ENCODE results near the gene ARRDC3. TPM values are rescaled to one million over a fixed set of nuclear protein-coding genes. Genes with fewer than 3 reads are reported as not detected.

ARRDC3 gene, protein sequence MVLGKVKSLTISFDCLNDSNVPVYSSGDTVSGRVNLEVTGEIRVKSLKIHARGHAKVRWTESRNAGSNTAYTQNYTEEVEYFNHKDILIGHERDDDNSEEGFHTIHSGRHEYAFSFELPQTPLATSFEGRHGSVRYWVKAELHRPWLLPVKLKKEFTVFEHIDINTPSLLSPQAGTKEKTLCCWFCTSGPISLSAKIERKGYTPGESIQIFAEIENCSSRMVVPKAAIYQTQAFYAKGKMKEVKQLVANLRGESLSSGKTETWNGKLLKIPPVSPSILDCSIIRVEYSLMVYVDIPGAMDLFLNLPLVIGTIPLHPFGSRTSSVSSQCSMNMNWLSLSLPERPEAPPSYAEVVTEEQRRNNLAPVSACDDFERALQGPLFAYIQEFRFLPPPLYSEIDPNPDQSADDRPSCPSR
- 26.3 TPM for total RNA-seq

DNA sequence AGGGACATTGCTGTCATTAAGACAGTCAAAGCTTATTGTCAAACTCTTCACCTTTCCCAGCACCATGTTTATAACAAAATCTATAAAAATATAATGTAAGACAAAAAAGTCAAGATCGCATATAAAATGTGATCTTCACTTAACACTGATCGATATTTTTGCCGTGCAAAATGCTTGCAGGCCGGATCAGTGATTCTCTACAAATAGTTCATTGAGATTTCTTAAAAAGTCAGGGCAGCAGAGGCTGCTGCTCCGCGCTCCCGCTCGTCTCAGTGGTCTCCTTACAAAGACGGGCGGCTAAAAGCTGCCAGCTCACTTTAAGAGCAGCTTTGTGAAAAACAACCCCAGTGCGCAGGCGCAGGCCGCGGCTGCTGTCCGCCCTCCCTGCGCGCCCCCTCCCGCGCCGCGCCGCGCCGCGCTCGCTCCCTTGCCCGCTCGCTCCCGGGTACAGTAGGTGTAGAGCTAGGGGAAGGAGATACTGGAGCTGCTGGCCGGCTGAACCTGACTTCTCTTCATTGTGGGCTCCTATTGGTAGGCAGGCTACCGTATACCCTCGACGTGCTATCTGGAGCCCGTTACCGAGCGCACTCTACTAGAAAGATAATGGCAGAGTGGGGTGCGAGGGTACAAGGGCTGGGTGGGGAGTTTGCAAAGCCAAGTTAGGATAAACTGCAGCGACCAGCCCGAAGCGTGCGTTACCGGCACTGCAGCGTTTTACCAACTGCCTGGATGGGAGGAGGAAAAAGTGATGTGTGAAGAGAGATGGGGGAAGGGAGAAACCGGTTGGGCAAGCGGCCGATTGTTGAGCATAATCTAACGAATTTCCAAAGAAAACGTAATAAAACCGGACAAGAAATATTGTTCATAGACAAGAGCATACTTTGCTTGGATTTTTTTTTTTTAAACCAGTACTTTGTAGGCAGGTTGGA, at the start of gene ARRDC3:
Gene ARRDC3, minus strand, starts transcription at position 291 of the 929 bp plus-strand sequence. Its CDS starts 225 bp downstream, at position 66.
- TF ChIP-seq CTCF (IDR thresholded peaks at IDR 0.05) (peak in 2 of 3 experiments; percentile 7 to 16), POLR2A (IDR thresholded peaks at IDR 0.05) (peak; percentile 76 to 95), POLR2AphosphoS5 (IDR thresholded peaks at IDR 0.05; ENCODE audit: insufficient read depth in 1 of 2, low read depth in 1 of 2) (peak; percentile 6 to 79)
- H3K4me1 ChIP-seq, result peaks cover 16% of the 10 kb centered on the region
- H3K36me3 ChIP-seq, result peaks cover 0 to 2% of the 10 kb centered on the region in 2 donors
- intact Hi-C loops (cut with DNase I), result loop anchor here (5.0 to 10.0 kb wide), 4 partner anchors 101 to 448 kb away; no protein-coding TSS in a partner anchor
- no peaks in the 10 kb centered on the region for H3K27me3 ChIP-seq
- DNase-seq (ENCODE audit: extremely low spot score in 2 of 2), result peak; percentile 97 to 98
- H3K9me3 ChIP-seq, result no peaks in the 10 kb centered on the region
- peak within 1 kb of the TSS; percentile 62 to 83 for H3K4me3 ChIP-seq
- H3K27ac ChIP-seq, result peak within 1 kb of the TSS; percentile 100

DNA sequence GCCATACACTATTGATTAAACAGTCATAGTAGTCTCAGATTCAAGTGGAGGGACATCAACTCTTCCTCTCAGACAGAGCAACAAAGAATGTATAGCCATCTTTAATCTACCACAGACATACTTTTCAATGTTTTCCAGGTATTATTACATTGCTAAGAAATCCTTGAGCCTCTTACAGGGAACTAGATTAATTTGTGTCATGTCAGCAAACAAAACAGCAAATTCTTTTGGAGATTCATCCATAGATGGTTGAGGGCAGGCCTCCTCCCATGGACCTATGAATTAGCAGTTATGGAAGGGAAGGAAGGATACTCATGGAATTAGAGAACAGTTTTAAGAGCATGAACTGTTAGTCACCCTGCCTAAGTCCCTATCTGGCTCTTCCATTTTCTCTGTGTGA, 47.8 kb upstream of the ARRDC3 start:
- H3K9me3 ChIP-seq, result no peaks in the 10 kb centered on the region
- DNase-seq (ENCODE audit: extremely low spot score in 2 of 2), result no peak
- H3K4me3 ChIP-seq, result no peak overlapping the region
- H3K27ac ChIP-seq, result no peak overlapping the region
- H3K4me1 ChIP-seq, result no peaks in the 10 kb centered on the region
- no peaks in the 10 kb centered on the region for H3K27me3 ChIP-seq
- TF ChIP-seq POLR2A (IDR thresholded peaks at IDR 0.05) (no peak), POLR2AphosphoS5 (IDR thresholded peaks at IDR 0.05; ENCODE audit: insufficient read depth in 1 of 2, low read depth in 1 of 2) (no peak)
- intact Hi-C loops (cut with DNase I), result no loop called here
- H3K36me3 ChIP-seq, result no peaks in the 10 kb centered on the region

DNA sequence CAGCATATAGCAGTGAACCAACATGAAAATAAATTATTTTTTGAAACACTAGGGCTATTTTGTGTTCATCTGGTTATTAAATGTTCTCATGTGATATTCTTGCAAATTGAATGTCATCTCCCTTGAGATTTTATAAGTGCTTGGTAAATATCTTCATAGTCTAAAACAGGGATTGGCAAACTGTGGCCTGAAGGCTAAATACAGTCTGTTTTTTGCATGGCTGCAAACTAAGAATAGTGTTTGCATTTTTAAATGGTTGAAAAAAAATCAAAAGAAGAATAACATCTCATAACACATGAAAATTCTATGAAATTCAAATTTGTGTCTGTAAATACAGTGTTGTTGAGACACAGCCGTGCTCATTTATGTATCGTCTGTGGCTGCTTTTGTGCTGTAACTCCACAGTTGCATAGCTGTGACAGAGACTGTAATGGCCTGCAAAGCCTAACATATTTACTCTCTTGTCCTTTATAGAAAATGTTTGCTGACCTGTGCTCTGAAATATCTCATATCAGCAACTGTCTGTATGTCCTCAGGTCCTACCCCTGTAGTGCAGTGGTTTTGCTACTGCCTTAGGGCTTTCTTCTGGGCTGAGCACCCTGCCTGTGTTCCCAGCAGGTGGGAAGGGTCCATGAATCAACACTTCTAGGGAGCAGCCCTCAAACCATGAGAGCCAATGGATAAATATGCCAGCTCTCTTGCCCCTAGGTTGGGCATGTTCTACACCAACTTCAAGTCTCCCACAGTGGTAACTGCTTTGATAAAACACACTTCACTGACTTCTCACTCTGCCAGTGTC, 41.7 kb upstream of the ARRDC3 start:
- intact Hi-C loops (cut with DNase I), result no loop called here
- no peaks in the 10 kb centered on the region for H3K36me3 ChIP-seq
- no peaks in the 10 kb centered on the region for H3K27me3 ChIP-seq
- TF ChIP-seq CTCF (IDR thresholded peaks at IDR 0.05) (no peak), POLR2AphosphoS5 (IDR thresholded peaks at IDR 0.05; ENCODE audit: insufficient read depth in 1 of 2, low read depth in 1 of 2) (no peak), POLR2A (IDR thresholded peaks at IDR 0.05) (no peak)
- no peak overlapping the region for H3K4me3 ChIP-seq
- no peaks in the 10 kb centered on the region for H3K4me1 ChIP-seq
- no peak overlapping the region for H3K27ac ChIP-seq
- DNase-seq (ENCODE audit: extremely low spot score in 2 of 2), result no peak
- H3K9me3 ChIP-seq, result no peaks in the 10 kb centered on the region

GRCh38 chr5:91423871-91424270, 40.8 kb upstream of the ARRDC3 start:
- no peak overlapping the region for H3K27ac ChIP-seq
- intact Hi-C loops (cut with DNase I), result no loop called here
- DNase-seq (ENCODE audit: extremely low spot score in 2 of 2), result no peak
- no peaks in the 10 kb centered on the region for H3K4me1 ChIP-seq
- H3K9me3 ChIP-seq, result no peaks in the 10 kb centered on the region
- no peaks in the 10 kb centered on the region for H3K36me3 ChIP-seq
- no peak overlapping the region for H3K4me3 ChIP-seq
- TF ChIP-seq POLR2AphosphoS5 (IDR thresholded peaks at IDR 0.05; ENCODE audit: insufficient read depth in 1 of 2, low read depth in 1 of 2) (no peak), POLR2A (IDR thresholded peaks at IDR 0.05) (no peak), CTCF (IDR thresholded peaks at IDR 0.05) (no peak)
- no peaks in the 10 kb centered on the region for H3K27me3 ChIP-seq

- TF ChIP-seq POLR2AphosphoS5 (IDR thresholded peaks at IDR 0.05; ENCODE audit: insufficient read depth in 1 of 2, low read depth in 1 of 2), result no peak
- TF ChIP-seq POLR2A (IDR thresholded peaks at IDR 0.05), result no peak
- TF ChIP-seq CTCF (IDR thresholded peaks at IDR 0.05), result no peak
- Histone ChIP-seq H3K4me3 (no peak overlapping the region), H3K27ac (no peak overlapping the region), H3K9me3 (no peaks in the 10 kb centered on the region), H3K36me3 (no peaks in the 10 kb centered on the region), H3K27me3 (no peaks in the 10 kb centered on the region), H3K4me1 (no peaks in the 10 kb centered on the region)
- no peak for DNase-seq (ENCODE audit: extremely low spot score in 2 of 2)
- intact Hi-C loops (cut with DNase I), result no loop called here
Observed at GRCh38 chr5:91420879-91421278, 37.8 kb upstream of the ARRDC3 start.
